Activated T-helper 17 cell treated with anti-CD3 and anti-CD28 coated beads, Interleukin-2, amount 50 U/mL, for 72 hours (primary cell): ENCODE measurements around the gene ASTN2. TPM values are rescaled to one million over a fixed set of nuclear protein-coding genes. Genes with fewer than 3 reads are reported as not detected.
"Not testable (repeated sequence)": the region's sequence is repeated elsewhere in the genome, so short reads cannot be mapped to it uniquely, and the experiment has no call there.

ENCODE experiments used
- ATAC-seq: fragments of 150-1000 bp; cut with Tn5 transposase; replicated peaks from 2 replicates; pipeline ENCODE4 v1.10.0; 2021; ENCODE audit warnings: mild to moderate bottlenecking, moderate library complexity
- H3K27ac Mint-ChIP-seq: one replicate; pipeline ENCODE4 v1.8.0; 2022; ENCODE audit warnings: mixed read lengths
- H3K27me3 Mint-ChIP-seq: one replicate; pipeline ENCODE4 v1.8.0; 2022; ENCODE audit warnings: mixed read lengths
- H3K36me3 Mint-ChIP-seq: one replicate; pipeline ENCODE4 v1.8.0; 2022; ENCODE audit warnings: low read depth, mild to moderate bottlenecking, mixed read lengths
- H3K4me1 Mint-ChIP-seq: one replicate; pipeline ENCODE4 v1.8.0; 2022; ENCODE audit warnings: mixed read lengths
- H3K4me3 Mint-ChIP-seq: one replicate; pipeline ENCODE4 v1.8.0; 2022; ENCODE audit warnings: mild to moderate bottlenecking, mixed read lengths
- H3K9me3 Mint-ChIP-seq: one replicate; pipeline ENCODE4 v1.8.0; 2022; ENCODE audit warnings: mixed read lengths
- total RNA-seq, 2 donors: library from RNA; stranded (reverse); gene quantifications; one replicate each; pipeline ENCODE4 v1.2.3, GENCODE V29; 2022

ASTN2 gene
- total RNA-seq, 2 donors from 2014 or later, result 3.3 to 5.4 TPM

- ATAC-seq, result no peak
- no peaks in the 10 kb centered on the region for H3K36me3 Mint-ChIP-seq
These were observed 943.6 kb downstream of the ASTN2 start for GRCh38 chr9:116471093-116471906.

GRCh38 chr9:116468793-116469527 lies 945.9 kb downstream of the ASTN2 start:
- no peak for ATAC-seq
- Mint-ChIP-seq H3K27me3 (no peaks in the 10 kb centered on the region), H3K9me3 (no peaks in the 10 kb centered on the region), H3K27ac (no peak overlapping the region), H3K4me3 (no peak overlapping the region), H3K4me1 (no peaks in the 10 kb centered on the region), H3K36me3 (no peaks in the 10 kb centered on the region)

More at GRCh38 chr9:116471093-116471906, 943.6 kb downstream of the ASTN2 start:
- H3K4me3 Mint-ChIP-seq, result no peak overlapping the region
- H3K4me1 Mint-ChIP-seq, result no peaks in the 10 kb centered on the region
- no peak overlapping the region for H3K27ac Mint-ChIP-seq
- peaks cover 6% of the 10 kb centered on the region for H3K9me3 Mint-ChIP-seq
- no peaks in the 10 kb centered on the region for H3K27me3 Mint-ChIP-seq

GRCh38 chr9:116468369-116468768 lies 946.5 kb downstream of the ASTN2 start:
- Mint-ChIP-seq H3K4me3 (no peak overlapping the region), H3K27ac (no peak overlapping the region), H3K9me3 (no peaks in the 10 kb centered on the region), H3K4me1 (no peaks in the 10 kb centered on the region), H3K36me3 (no peaks in the 10 kb centered on the region), H3K27me3 (no peaks in the 10 kb centered on the region)
- no peak for ATAC-seq

- Mint-ChIP-seq H3K27me3 (no peaks in the 10 kb centered on the region), H3K36me3 (no peaks in the 10 kb centered on the region), H3K4me1 (no peaks in the 10 kb centered on the region), H3K4me3 (no peak overlapping the region), H3K9me3 (no peaks in the 10 kb centered on the region), H3K27ac (no peak overlapping the region)
- ATAC-seq, result no peak
These were observed 947.0 kb downstream of the ASTN2 start for GRCh38 chr9:116467740-116468351.

GRCh38 chr9:116466271-116467235 lies 948.3 kb downstream of the ASTN2 start:
- Mint-ChIP-seq H3K4me1 (no peaks in the 10 kb centered on the region), H3K36me3 (no peaks in the 10 kb centered on the region), H3K27ac (no peak overlapping the region), H3K9me3 (no peaks in the 10 kb centered on the region), H3K4me3 (no peak overlapping the region), H3K27me3 (no peaks in the 10 kb centered on the region)
- no peak for ATAC-seq

GRCh38 chr9:116465576-116466270 lies 949.1 kb downstream of the ASTN2 start:
- H3K4me1 Mint-ChIP-seq, result no peaks in the 10 kb centered on the region
- no peaks in the 10 kb centered on the region for H3K36me3 Mint-ChIP-seq
- no peak for ATAC-seq
- H3K27ac Mint-ChIP-seq, result no peak overlapping the region
- no peaks in the 10 kb centered on the region for H3K9me3 Mint-ChIP-seq
- H3K27me3 Mint-ChIP-seq, result no peaks in the 10 kb centered on the region
- H3K4me3 Mint-ChIP-seq, result no peak overlapping the region

- Mint-ChIP-seq H3K4me3 (no peak overlapping the region), H3K27me3 (no peaks in the 10 kb centered on the region), H3K9me3 (no peaks in the 10 kb centered on the region), H3K27ac (no peak overlapping the region), H3K4me1 (no peaks in the 10 kb centered on the region), H3K36me3 (no peaks in the 10 kb centered on the region)
- ATAC-seq, result no peak
These were observed 949.8 kb downstream of the ASTN2 start for GRCh38 chr9:116464987-116465571.

GRCh38 chr9:116464423-116464822 lies 950.4 kb downstream of the ASTN2 start:
- no peak overlapping the region for H3K27ac Mint-ChIP-seq
- no peak overlapping the region for H3K4me3 Mint-ChIP-seq
- ATAC-seq, result no peak
- no peaks in the 10 kb centered on the region for H3K4me1 Mint-ChIP-seq
- no peaks in the 10 kb centered on the region for H3K27me3 Mint-ChIP-seq
- H3K36me3 Mint-ChIP-seq, result no peaks in the 10 kb centered on the region
- no peaks in the 10 kb centered on the region for H3K9me3 Mint-ChIP-seq

- Mint-ChIP-seq H3K4me3 (no peak overlapping the region), H3K27me3 (no peaks in the 10 kb centered on the region), H3K36me3 (no peaks in the 10 kb centered on the region), H3K9me3 (peaks cover 7% of the 10 kb centered on the region), H3K27ac (no peak overlapping the region), H3K4me1 (no peaks in the 10 kb centered on the region)
- no peak for ATAC-seq
These were observed 953.2 kb downstream of the ASTN2 start for GRCh38 chr9:116461632-116462031.

- H3K36me3 Mint-ChIP-seq, result no peaks in the 10 kb centered on the region
- no peaks in the 10 kb centered on the region for H3K27me3 Mint-ChIP-seq
- no peaks in the 10 kb centered on the region for H3K4me1 Mint-ChIP-seq
- H3K27ac Mint-ChIP-seq, result no peak overlapping the region
- H3K4me3 Mint-ChIP-seq, result no peak overlapping the region
- ATAC-seq, result no peak
- H3K9me3 Mint-ChIP-seq, result peaks cover 13% of the 10 kb centered on the region
These were observed 954.8 kb downstream of the ASTN2 start for GRCh38 chr9:116460026-116460425.

- Mint-ChIP-seq H3K27ac (no peak overlapping the region), H3K4me3 (no peak overlapping the region), H3K27me3 (no peaks in the 10 kb centered on the region), H3K36me3 (no peaks in the 10 kb centered on the region), H3K9me3 (peaks cover 13% of the 10 kb centered on the region), H3K4me1 (no peaks in the 10 kb centered on the region)
- no peak for ATAC-seq
These were observed 955.3 kb downstream of the ASTN2 start for GRCh38 chr9:116459576-116459975.

- Mint-ChIP-seq H3K9me3 (peaks cover 13% of the 10 kb centered on the region), H3K36me3 (no peaks in the 10 kb centered on the region), H3K4me1 (no peaks in the 10 kb centered on the region), H3K4me3 (no peak overlapping the region), H3K27ac (no peak overlapping the region), H3K27me3 (no peaks in the 10 kb centered on the region)
- no peak for ATAC-seq
These were observed 958.3 kb downstream of the ASTN2 start for GRCh38 chr9:116456490-116457088.

GRCh38 chr9:116454539-116454938 lies 960.3 kb downstream of the ASTN2 start:
- H3K36me3 Mint-ChIP-seq, H3K27me3 Mint-ChIP-seq, H3K27ac Mint-ChIP-seq, H3K4me1 Mint-ChIP-seq, H3K4me3 Mint-ChIP-seq, ATAC-seq: not testable (repeated sequence)
- peaks cover 13% of the 10 kb centered on the region for H3K9me3 Mint-ChIP-seq
